Iris pigment epithelial cell (primary cell): Measurements from ENCODE around the gene DHCR24.
A peak's percentile ranks its signal among the peaks of the same experiment; 100 is the strongest.
"Not testable (repeated sequence)": the region's sequence is repeated elsewhere in the genome, so short reads cannot be mapped to it uniquely, and the experiment has no call there.

Experiments
- DNase-seq: peaks from one replicate; pipeline ENCODE4 v3.0.0-alpha.2; 2011; ENCODE audit warnings: low read depth

Gene DHCR24

GRCh38 chr1:54887665-54888071 is 673 bp upstream of the DHCR24 start:
- DNase-seq = no peak

GRCh38 chr1:54885807-54886723 is 930 bp downstream of the DHCR24 start:
- no peak for DNase-seq

- no peak for DNase-seq
These were observed 1.7 kb downstream of the DHCR24 start for GRCh38 chr1:54885237-54885679.

GRCh38 chr1:54884768-54885167 is 2.2 kb downstream of the DHCR24 start:
- DNase-seq = no peak

- no peak for DNase-seq
These were observed 2.8 kb downstream of the DHCR24 start for GRCh38 chr1:54884135-54884586.

GRCh38 chr1:54883349-54884102 is 3.5 kb downstream of the DHCR24 start:
- peak; percentile 64 for DNase-seq

GRCh38 chr1:54882519-54882918 is 4.5 kb downstream of the DHCR24 start:
- DNase-seq = no peak

- DNase-seq = not testable (repeated sequence)
These were observed 5.4 kb downstream of the DHCR24 start for GRCh38 chr1:54881604-54882003.

GRCh38 chr1:54879872-54880271 is 7.1 kb downstream of the DHCR24 start:
- DNase-seq = no peak

- DNase-seq = no peak
These were observed 10.2 kb downstream of the DHCR24 start for GRCh38 chr1:54876814-54877213.

GRCh38 chr1:54875000-54875399 is 12.0 kb downstream of the DHCR24 start:
- no peak for DNase-seq

GRCh38 chr1:54874079-54874830 is 12.7 kb downstream of the DHCR24 start:
- DNase-seq = no peak

- DNase-seq = no peak
These were observed 15.0 kb downstream of the DHCR24 start for GRCh38 chr1:54872036-54872331.

GRCh38 chr1:54871275-54872035 is 15.5 kb downstream of the DHCR24 start:
- DNase-seq = no peak

GRCh38 chr1:54870869-54871268 is 16.1 kb downstream of the DHCR24 start:
- DNase-seq = no peak

GRCh38 chr1:54869173-54869851 is 17.7 kb downstream of the DHCR24 start:
- no peak for DNase-seq

GRCh38 chr1:54867717-54868057 is 19.3 kb downstream of the DHCR24 start:
- no peak for DNase-seq

- DNase-seq = no peak
These were observed 19.9 kb downstream of the DHCR24 start for GRCh38 chr1:54866801-54867716.

- no peak for DNase-seq
These were observed 21.5 kb downstream of the DHCR24 start for GRCh38 chr1:54865238-54866073.
